ENCODE measurements around the gene SMNDC1. TPM values are rescaled to one million over a fixed set of nuclear protein-coding genes. Genes with fewer than 3 reads are reported as not detected.
"Not testable (repeated sequence)": the region's sequence is repeated elsewhere in the genome, so short reads cannot be mapped to it uniquely, and the experiment has no call there.

Gene SMNDC1
- total RNA-seq, 1 experiment from 2014 or later, result 57.8 TPM

DNA sequence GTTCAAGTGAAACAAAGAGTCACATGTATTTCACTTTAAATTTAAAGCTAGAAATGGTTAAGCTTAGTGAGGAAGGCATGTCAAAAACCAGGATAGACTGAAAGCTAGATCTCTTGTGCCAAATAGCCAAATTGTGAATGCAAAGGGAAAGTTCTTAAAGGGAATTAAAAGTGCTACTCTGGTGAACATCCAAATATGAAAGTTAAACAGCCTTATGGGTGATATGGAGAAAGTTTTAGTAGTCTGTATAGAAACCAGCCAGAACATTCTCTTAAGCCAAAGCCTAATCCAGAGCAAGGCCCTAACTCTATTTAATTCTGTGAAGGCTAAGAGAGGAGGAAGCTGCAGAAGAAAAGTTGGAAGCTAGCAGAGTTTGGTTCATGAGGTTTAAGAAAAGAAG, 50.3 kb downstream of the SMNDC1 start:
- H3K27me3 ChIP-seq (replicated peaks; ENCODE audit: insufficient read depth, low read depth, low read length, poor library complexity), result no peaks in the 10 kb centered on the region
- H3K36me3 ChIP-seq (ENCODE audit: insufficient read depth, low read length, poor library complexity, severe bottlenecking), result no peaks in the 10 kb centered on the region
- ChIA-PET POLR2A (ENCODE audit: low non-redundant PET) (no interaction called here), CTCF (no interaction called here)
- DNase-seq (ENCODE audit: low spot score), result no peak
- peaks cover 11% of the 10 kb centered on the region for H3K4me1 ChIP-seq (ENCODE audit: insufficient read depth, low read length, poor library complexity, severe bottlenecking)
- H3K4me3 ChIP-seq (ENCODE audit: low read depth, low read length, poor library complexity, severe bottlenecking), result no peak overlapping the region
- TF ChIP-seq EZH2 (IDR thresholded peaks at IDR 0.05; ENCODE audit: borderline replicate concordance, low read depth, low read length, poor library complexity, severe bottlenecking), result no peak
- TF ChIP-seq, protein P1, sequence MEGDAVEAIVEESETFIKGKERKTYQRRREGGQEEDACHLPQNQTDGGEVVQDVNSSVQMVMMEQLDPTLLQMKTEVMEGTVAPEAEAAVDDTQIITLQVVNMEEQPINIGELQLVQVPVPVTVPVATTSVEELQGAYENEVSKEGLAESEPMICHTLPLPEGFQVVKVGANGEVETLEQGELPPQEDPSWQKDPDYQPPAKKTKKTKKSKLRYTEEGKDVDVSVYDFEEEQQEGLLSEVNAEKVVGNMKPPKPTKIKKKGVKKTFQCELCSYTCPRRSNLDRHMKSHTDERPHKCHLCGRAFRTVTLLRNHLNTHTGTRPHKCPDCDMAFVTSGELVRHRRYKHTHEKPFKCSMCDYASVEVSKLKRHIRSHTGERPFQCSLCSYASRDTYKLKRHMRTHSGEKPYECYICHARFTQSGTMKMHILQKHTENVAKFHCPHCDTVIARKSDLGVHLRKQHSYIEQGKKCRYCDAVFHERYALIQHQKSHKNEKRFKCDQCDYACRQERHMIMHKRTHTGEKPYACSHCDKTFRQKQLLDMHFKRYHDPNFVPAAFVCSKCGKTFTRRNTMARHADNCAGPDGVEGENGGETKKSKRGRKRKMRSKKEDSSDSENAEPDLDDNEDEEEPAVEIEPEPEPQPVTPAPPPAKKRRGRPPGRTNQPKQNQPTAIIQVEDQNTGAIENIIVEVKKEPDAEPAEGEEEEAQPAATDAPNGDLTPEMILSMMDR (conservative IDR thresholded peaks at IDR 0.05; ENCODE audit: low read depth, low read length), result no peak
- no TSS peak for BruUV-seq (replicated peaks)
- no peak overlapping the region for H3K27ac ChIP-seq (ENCODE audit: low read depth, low read length, poor library complexity, severe bottlenecking)
- intact Hi-C loops (cut with micrococcal nuclease; ENCODE audit: unreplicated experiment), result no loop called here
- no peaks in the 10 kb centered on the region for H3K9me3 ChIP-seq (ENCODE audit: low read depth, low read length, poor library complexity, severe bottlenecking)

DNA sequence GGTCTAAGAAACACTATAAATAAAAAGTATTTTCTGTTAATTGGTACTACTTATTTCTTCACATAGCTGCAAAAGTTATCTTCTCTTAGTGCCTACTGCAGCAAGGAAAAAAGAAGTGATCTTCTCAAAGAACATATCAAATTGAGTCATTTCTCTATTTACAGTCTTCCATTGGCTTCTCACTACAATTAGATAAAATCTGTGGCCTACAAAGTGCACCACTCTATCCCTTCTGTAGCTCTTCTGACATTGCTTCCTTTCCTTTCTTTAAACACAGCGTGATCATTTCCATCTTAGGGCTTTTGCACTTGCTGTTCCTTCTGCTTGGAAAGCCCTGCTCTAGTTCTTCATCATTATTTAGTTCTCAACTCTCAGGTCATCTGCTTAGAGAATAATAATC, 52.6 kb downstream of the SMNDC1 start:
- H3K27ac ChIP-seq (ENCODE audit: low read depth, low read length, poor library complexity, severe bottlenecking), result peak overlapping the region; percentile 9
- ChIA-PET CTCF (no interaction called here), POLR2A (ENCODE audit: low non-redundant PET) (no interaction called here)
- peaks cover 11% of the 10 kb centered on the region for H3K4me1 ChIP-seq (ENCODE audit: insufficient read depth, low read length, poor library complexity, severe bottlenecking)
- H3K9me3 ChIP-seq (ENCODE audit: low read depth, low read length, poor library complexity, severe bottlenecking), result no peaks in the 10 kb centered on the region
- TF ChIP-seq EZH2 (IDR thresholded peaks at IDR 0.05; ENCODE audit: borderline replicate concordance, low read depth, low read length, poor library complexity, severe bottlenecking), result no peak
- TF ChIP-seq, protein P1 (conservative IDR thresholded peaks at IDR 0.05; ENCODE audit: low read depth, low read length), result no peak
- no peaks in the 10 kb centered on the region for H3K36me3 ChIP-seq (ENCODE audit: insufficient read depth, low read length, poor library complexity, severe bottlenecking)
- H3K4me3 ChIP-seq (ENCODE audit: low read depth, low read length, poor library complexity, severe bottlenecking), result no peak overlapping the region
- BruUV-seq (replicated peaks), result no TSS peak
- peak; percentile 25 for DNase-seq (ENCODE audit: low spot score)
- intact Hi-C loops (cut with micrococcal nuclease; ENCODE audit: unreplicated experiment), result no loop called here
- H3K27me3 ChIP-seq (replicated peaks; ENCODE audit: insufficient read depth, low read depth, low read length, poor library complexity), result no peaks in the 10 kb centered on the region

DNA sequence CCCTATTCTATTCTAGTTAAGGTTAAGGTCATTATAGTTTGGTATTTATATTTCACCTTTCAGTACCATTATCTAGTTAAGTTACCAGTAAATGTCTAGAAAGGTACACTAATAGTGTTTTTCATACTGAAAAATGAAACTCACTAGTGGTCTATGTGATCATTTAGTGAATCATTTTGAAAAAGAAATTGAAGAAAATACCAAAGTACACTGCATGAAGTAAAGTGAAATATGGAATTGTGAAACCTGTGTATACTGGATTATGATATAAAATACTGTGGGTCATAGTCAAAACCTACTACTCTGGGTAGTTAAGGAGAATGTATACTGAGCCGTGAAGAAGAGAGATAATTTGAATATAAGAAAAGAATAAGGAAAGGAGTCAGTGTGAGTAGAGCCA, 53.3 kb downstream of the SMNDC1 start:
- intact Hi-C loops (cut with micrococcal nuclease; ENCODE audit: unreplicated experiment); H3K36me3 ChIP-seq (ENCODE audit: insufficient read depth, low read length, poor library complexity, severe bottlenecking); H3K9me3 ChIP-seq (ENCODE audit: low read depth, low read length, poor library complexity, severe bottlenecking); BruUV-seq (replicated peaks); CTCF ChIA-PET; DNase-seq (ENCODE audit: low spot score); H3K27me3 ChIP-seq (replicated peaks; ENCODE audit: insufficient read depth, low read depth, low read length, poor library complexity); H3K4me3 ChIP-seq (ENCODE audit: low read depth, low read length, poor library complexity, severe bottlenecking): not testable (repeated sequence)
- Histone ChIP-seq H3K4me1 (ENCODE audit: insufficient read depth, low read length, poor library complexity, severe bottlenecking) (peaks cover 11% of the 10 kb centered on the region), H3K27ac (ENCODE audit: low read depth, low read length, poor library complexity, severe bottlenecking) (peak overlapping the region; percentile 41)
- POLR2A ChIA-PET (ENCODE audit: low non-redundant PET), result interaction anchor here (0.6 kb wide), 1 partner anchor 43 kb away, joined by 4 read pairs; no protein-coding TSS in a partner anchor

DNA sequence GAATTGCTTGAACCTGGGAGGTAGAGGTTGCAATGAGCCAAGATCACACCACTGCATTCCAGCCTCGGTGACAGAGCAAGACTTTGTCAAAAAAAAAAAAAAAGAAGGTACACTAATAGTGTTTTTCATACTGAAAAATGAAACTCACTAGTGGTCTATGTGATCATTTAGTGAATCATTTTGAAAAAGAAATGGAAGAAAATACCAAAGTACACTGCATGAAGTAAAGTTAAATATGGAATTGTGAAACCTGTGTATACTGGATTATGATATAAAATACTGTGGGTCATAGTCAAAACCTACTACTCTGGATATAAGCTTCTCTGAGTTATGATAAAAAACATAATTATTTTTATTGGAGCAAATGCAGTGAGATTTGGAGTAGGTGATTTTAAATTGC, 55.2 kb downstream of the SMNDC1 start:
- H3K27me3 ChIP-seq (replicated peaks; ENCODE audit: insufficient read depth, low read depth, low read length, poor library complexity); CTCF ChIA-PET; POLR2A ChIA-PET (ENCODE audit: low non-redundant PET): not testable (repeated sequence)

DNA sequence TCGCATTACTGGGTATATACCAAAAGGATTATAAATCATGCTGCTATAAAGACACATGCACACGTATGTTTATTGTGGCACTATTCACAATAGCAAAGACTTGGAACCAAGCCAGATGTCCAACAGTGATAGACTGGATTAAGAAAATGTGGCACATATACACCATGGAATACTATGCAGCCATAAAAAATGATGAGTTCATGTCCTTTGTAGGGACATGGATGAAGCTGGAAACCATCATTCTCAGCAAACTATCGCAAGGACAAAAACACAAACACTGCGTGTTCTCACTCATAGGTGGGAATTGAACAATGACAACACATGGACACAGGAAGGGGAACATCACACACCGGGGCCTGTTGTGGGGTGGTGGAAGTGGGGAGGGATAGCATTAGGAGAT, 56.9 kb downstream of the SMNDC1 start:
- H3K4me1 ChIP-seq (ENCODE audit: insufficient read depth, low read length, poor library complexity, severe bottlenecking), result peaks cover 33% of the 10 kb centered on the region
- intact Hi-C loops (cut with micrococcal nuclease; ENCODE audit: unreplicated experiment); H3K36me3 ChIP-seq (ENCODE audit: insufficient read depth, low read length, poor library complexity, severe bottlenecking); CTCF ChIA-PET; BruUV-seq (replicated peaks); H3K4me3 ChIP-seq (ENCODE audit: low read depth, low read length, poor library complexity, severe bottlenecking); H3K27me3 ChIP-seq (replicated peaks; ENCODE audit: insufficient read depth, low read depth, low read length, poor library complexity); H3K9me3 ChIP-seq (ENCODE audit: low read depth, low read length, poor library complexity, severe bottlenecking); POLR2A ChIA-PET (ENCODE audit: low non-redundant PET); H3K27ac ChIP-seq (ENCODE audit: low read depth, low read length, poor library complexity, severe bottlenecking); DNase-seq (ENCODE audit: low spot score): not testable (repeated sequence)

More for the DNA sequence above, 55.2 kb downstream of the SMNDC1 start:
- DNase-seq (ENCODE audit: low spot score); H3K36me3 ChIP-seq (ENCODE audit: insufficient read depth, low read length, poor library complexity, severe bottlenecking); BruUV-seq (replicated peaks); H3K4me3 ChIP-seq (ENCODE audit: low read depth, low read length, poor library complexity, severe bottlenecking); H3K27ac ChIP-seq (ENCODE audit: low read depth, low read length, poor library complexity, severe bottlenecking); intact Hi-C loops (cut with micrococcal nuclease; ENCODE audit: unreplicated experiment); H3K9me3 ChIP-seq (ENCODE audit: low read depth, low read length, poor library complexity, severe bottlenecking): not testable (repeated sequence)
- H3K4me1 ChIP-seq (ENCODE audit: insufficient read depth, low read length, poor library complexity, severe bottlenecking), result peaks cover 20% of the 10 kb centered on the region

Data from A673 (cell line).